ENCODE results near the gene KCNT2. TPM values are rescaled to one million over a fixed set of nuclear protein-coding genes. Genes with fewer than 3 reads are reported as not detected.

KCNT2 gene
- total and polyA plus RNA-seq, 9 of the 15 experiments (the other 6 are each of a cell fraction or from before 2014, with no cell fraction given) = 0.13 to 0.73 (median 0.28) TPM

DNA sequence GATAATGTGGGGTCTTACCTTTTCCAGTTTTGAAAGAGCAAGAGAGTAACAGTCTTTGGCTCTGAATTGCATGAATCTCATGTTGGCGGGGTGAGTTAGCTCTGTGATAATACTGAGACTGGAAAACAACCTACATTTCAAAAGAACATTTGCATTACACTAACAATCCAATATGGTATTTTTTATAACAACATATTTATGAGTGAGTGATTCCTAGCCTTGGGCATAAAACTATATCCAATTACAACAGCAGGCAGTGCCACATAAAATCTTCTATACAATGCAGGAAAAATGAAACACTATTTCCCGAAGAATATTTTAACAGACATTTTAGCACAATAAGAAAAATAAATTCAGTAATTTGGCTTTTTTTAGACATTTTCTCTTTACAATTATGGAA is 303.0 kb downstream of the KCNT2 start:
- Histone ChIP-seq H3K9me3 (replicated peaks; ENCODE audit: control insufficient read depth, insufficient read depth, low read depth, low read length) (0 out of 2 replicates have a peak, but pooled peaks cover 2% of the 10 kb centered on the region), H3K9ac (ENCODE audit: insufficient read depth in 1 of 2, low read depth in 2 of 2, low read length in 2 of 2) (no peak overlapping the region), H3K4me3 (no peak overlapping the region), H3K79me2 (ENCODE audit: control insufficient read depth, insufficient read depth, low read length) (no peaks in the 10 kb centered on the region), H3K27me3 (ENCODE audit: control insufficient read depth in 2 of 2, insufficient read depth in 2 of 2, low read length in 2 of 2) (no peaks in the 10 kb centered on the region), H3K4me1 (replicated peaks in 1 of 2; ENCODE audit: control insufficient read depth in 2 of 2, insufficient read depth in 2 of 2, low read length in 2 of 2) (no peaks in the 10 kb centered on the region), H3K4me2 (ENCODE audit: insufficient read depth, low read length) (no peak overlapping the region), H3K9me1 (ENCODE audit: control insufficient read depth, insufficient read depth, low read length) (no peaks in the 10 kb centered on the region), H2AFZ (ENCODE audit: low read depth, low read length) (no peak overlapping the region), H3K27ac (ENCODE audit: extremely low read depth, low read depth, low read length) (no peak overlapping the region), H3K36me3 (ENCODE audit: control insufficient read depth, insufficient read depth, low read length) (no peaks in the 10 kb centered on the region), H4K20me1 (replicated peaks; ENCODE audit: control insufficient read depth, insufficient read depth, low read length) (no peaks in the 10 kb centered on the region)
- ATAC-seq (no peak), DNase-seq (ENCODE audit: extremely low read depth in 1 of 4, low spot score in 3 of 4) (no peak), FAIRE-seq (no peak)
- POLR2A ChIA-PET = no interaction called here
- 23% methylated on average over 2 of the region's 2 CpGs for WGBS (ENCODE audit: insufficient coverage, low coverage, missing lambda C conversion rate)
- TF ChIP-seq BRD4 (IDR thresholded peaks at IDR 0.05) = no peak
- TF ChIP-seq HNRNPLL (IDR thresholded peaks at IDR 0.05; ENCODE audit: low read depth, low read length, poor library complexity, severe bottlenecking) = no peak
- TF ChIP-seq HOXB6 (CRISPR knock-in tag; IDR thresholded peaks at IDR 0.05; ENCODE audit: borderline replicate concordance) = no peak
- no peak for TF ChIP-seq U2AF2 (optimal IDR thresholded peaks at IDR 0.05; ENCODE audit: low read depth, low read length)
- CTCF ChIA-PET (ENCODE audit: low intra/inter-chr PET ratio) = no interaction called here
- intact Hi-C loops (cut with micrococcal nuclease) = no loop called here
- no TSS peak for BruUV-seq (replicated peaks)
- in situ Hi-C loops (cut with MboI) = no loop called here

DNA sequence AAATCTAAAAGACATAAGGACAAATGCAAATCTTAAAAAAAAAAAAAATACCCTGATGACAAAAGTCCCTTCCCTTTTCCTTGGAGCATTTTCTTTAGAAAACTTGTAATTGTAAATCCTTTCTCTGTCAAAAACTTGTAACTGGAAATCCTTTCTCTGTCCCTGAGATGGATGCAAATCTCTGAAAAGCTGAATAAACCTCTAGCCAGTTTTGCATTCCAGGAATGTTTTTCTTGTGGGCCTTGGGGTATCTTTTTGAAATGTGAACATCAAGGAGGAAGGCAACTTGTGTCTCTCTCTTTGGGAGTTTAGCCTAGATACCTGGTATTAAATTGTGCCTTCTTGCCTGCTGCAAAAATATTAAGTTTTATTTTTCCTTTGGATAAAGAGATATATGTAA is 305.3 kb downstream of the KCNT2 start:
- no peaks in the 10 kb centered on the region for H3K9me3 ChIP-seq (replicated peaks; ENCODE audit: control insufficient read depth, insufficient read depth, low read depth, low read length)
- FAIRE-seq = no peak
- no peaks in the 10 kb centered on the region for H4K20me1 ChIP-seq (replicated peaks; ENCODE audit: control insufficient read depth, insufficient read depth, low read length)
- H3K36me3 ChIP-seq (ENCODE audit: control insufficient read depth, insufficient read depth, low read length) = no peaks in the 10 kb centered on the region
- BruUV-seq (replicated peaks) = no TSS peak
- H3K79me2 ChIP-seq (ENCODE audit: control insufficient read depth, insufficient read depth, low read length) = no peaks in the 10 kb centered on the region
- H3K4me2 ChIP-seq (ENCODE audit: insufficient read depth, low read length) = no peak overlapping the region
- no peaks in the 10 kb centered on the region for H3K27me3 ChIP-seq (ENCODE audit: control insufficient read depth in 2 of 2, insufficient read depth in 2 of 2, low read length in 2 of 2)
- in situ Hi-C loops (cut with MboI) = no loop called here
- H3K9ac ChIP-seq (ENCODE audit: insufficient read depth in 1 of 2, low read depth in 2 of 2, low read length in 2 of 2) = no peak overlapping the region
- no peaks in the 10 kb centered on the region for H3K9me1 ChIP-seq (ENCODE audit: control insufficient read depth, insufficient read depth, low read length)
- no peak for ATAC-seq
- H3K27ac ChIP-seq (ENCODE audit: extremely low read depth, low read depth, low read length) = no peak overlapping the region
- H2AFZ ChIP-seq (ENCODE audit: low read depth, low read length) = no peak overlapping the region
- no peak for TF ChIP-seq ZBTB1 (CRISPR knock-in tag; IDR thresholded peaks at IDR 0.05; ENCODE audit: borderline replicate concordance, low read depth)
- no peak for TF ChIP-seq RBM22 (IDR thresholded peaks at IDR 0.05; ENCODE audit: low read depth, low read length, poor library complexity, severe bottlenecking)
- TF ChIP-seq SMAD4 (CRISPR knock-in tag; conservative IDR thresholded peaks at IDR 0.05) = no peak
- TF ChIP-seq SMARCC2 (IDR thresholded peaks at IDR 0.05; ENCODE audit: low read depth) = no peak
- no peak for TF ChIP-seq EP300 (IDR thresholded peaks at IDR 0.05; ENCODE audit: low read length)
- ChIA-PET CTCF (ENCODE audit: low intra/inter-chr PET ratio) (interaction anchor here (0.7 kb wide), 1 partner anchor 380 kb away, joined by 3 read pairs; no protein-coding TSS in a partner anchor), POLR2A (no interaction called here)
- DNase-seq (ENCODE audit: extremely low read depth in 1 of 4, low spot score in 3 of 4) = no peak
- no peaks in the 10 kb centered on the region for H3K4me1 ChIP-seq (replicated peaks in 1 of 2; ENCODE audit: control insufficient read depth in 2 of 2, insufficient read depth in 2 of 2, low read length in 2 of 2)
- H3K4me3 ChIP-seq = no peak overlapping the region
- intact Hi-C loops (cut with micrococcal nuclease) = no loop called here
